ENCODE data around the gene ANLN. TPM values are rescaled to one million over a fixed set of nuclear protein-coding genes. Genes with fewer than 3 reads are reported as not detected.
A peak's percentile ranks its signal among the peaks of the same experiment; 100 is the strongest.

Gene ANLN
- total and polyA plus RNA-seq, 9 of the 15 experiments (the other 6 are each of a cell fraction or from before 2014, with no cell fraction given), result 18.1 to 66.2 (median 38.7) TPM

DNA sequence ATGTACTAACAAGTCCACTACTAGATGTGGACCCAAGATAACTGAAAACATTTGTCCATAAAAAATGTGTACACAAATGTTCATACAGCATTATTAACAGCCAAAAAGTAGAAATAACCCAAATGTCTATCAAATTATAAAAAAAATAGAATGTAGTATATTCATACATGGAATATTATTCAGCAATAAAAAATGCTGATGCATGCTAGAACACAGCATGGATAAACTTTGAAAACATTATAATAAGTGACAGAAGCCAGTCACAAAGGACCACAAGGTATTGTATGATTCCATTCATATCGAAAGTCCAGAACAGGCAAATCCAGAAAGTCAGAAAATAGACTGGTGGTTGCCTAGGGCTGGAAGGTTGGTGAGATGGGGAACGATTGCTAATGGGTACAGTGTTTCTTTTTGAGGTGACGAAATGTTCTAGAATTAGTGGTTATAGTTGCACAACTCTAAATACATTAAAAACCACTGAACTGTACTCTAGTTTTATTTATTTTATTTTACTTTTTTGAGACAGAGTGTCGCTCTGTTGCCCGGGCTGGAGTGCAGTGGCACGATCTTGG is 43.3 kb upstream of the ANLN start:
- POLR2A ChIA-PET, result no interaction called here
- intact Hi-C loops (cut with micrococcal nuclease) (no loop called here), in situ Hi-C loops (cut with MboI) (no loop called here)
- Histone ChIP-seq H3K27ac (ENCODE audit: extremely low read depth, low read depth, low read length) (no peak overlapping the region), H3K9me3 (replicated peaks; ENCODE audit: control insufficient read depth, insufficient read depth, low read depth, low read length) (no peaks in the 10 kb centered on the region), H4K20me1 (replicated peaks; ENCODE audit: control insufficient read depth, insufficient read depth, low read length) (no peaks in the 10 kb centered on the region), H3K4me3 (no peak overlapping the region), H3K9ac (ENCODE audit: insufficient read depth in 1 of 2, low read depth in 2 of 2, low read length in 2 of 2) (no peak overlapping the region), H3K36me3 (ENCODE audit: control insufficient read depth, insufficient read depth, low read length) (no peaks in the 10 kb centered on the region), H2AFZ (ENCODE audit: low read depth, low read length) (no peak overlapping the region; the same call in 1 of the 2 replicates), H3K4me2 (ENCODE audit: insufficient read depth, low read length) (no peak overlapping the region), H3K27me3 (ENCODE audit: control insufficient read depth in 2 of 2, insufficient read depth in 2 of 2, low read length in 2 of 2) (peaks cover 0 to under 1% of the 10 kb centered on the region in 2 experiments; a peak in 3 of 5 replicates), H3K79me2 (ENCODE audit: control insufficient read depth, insufficient read depth, low read length) (no peaks in the 10 kb centered on the region), H3K9me1 (ENCODE audit: control insufficient read depth, insufficient read depth, low read length) (no peaks in the 10 kb centered on the region), H3K4me1 (replicated peaks in 1 of 2; ENCODE audit: control insufficient read depth in 2 of 2, insufficient read depth in 2 of 2, low read length in 2 of 2) (no peaks in the 10 kb centered on the region)
- ATAC-seq, result no peak
- no peak for FAIRE-seq
- no peak for TF ChIP-seq HMGN3 (IDR thresholded peaks at IDR 0.05; ENCODE audit: borderline replicate concordance, extremely low read depth, insufficient read length, low read depth, low read length)
- TF ChIP-seq POLR2AphosphoS5 (IDR thresholded peaks at IDR 0.05; ENCODE audit: control insufficient read depth, insufficient read depth, low read depth, low read length), result no peak
- TF ChIP-seq ZNF316 (IDR thresholded peaks at IDR 0.05), result peak; percentile 76
- no peak for TF ChIP-seq POLR3G (IDR thresholded peaks at IDR 0.05; ENCODE audit: extremely low read depth, insufficient read length, insufficient replicate concordance)
- TF ChIP-seq C11orf30 (IDR thresholded peaks at IDR 0.05; ENCODE audit: low read depth), result peak; percentile 37; the same call in 1 of the 2 replicates
- no peak for TF ChIP-seq ZNF239 (CRISPR knock-in tag; IDR thresholded peaks at IDR 0.05)
- TF ChIP-seq ZNF174 (CRISPR knock-in tag; IDR thresholded peaks at IDR 0.05), result no peak
- TF ChIP-seq ZFP1 (CRISPR knock-in tag; IDR thresholded peaks at IDR 0.05), result no peak
- TF ChIP-seq MAFK (IDR thresholded peaks at IDR 0.05; ENCODE audit: low read length), result peak; percentile 21; the same call in 1 of the 2 replicates
- TF ChIP-seq SUPT5H (IDR thresholded peaks at IDR 0.05), result no peak
- no peak for TF ChIP-seq BRD9 (IDR thresholded peaks at IDR 0.05; ENCODE audit: low read depth, partially characterized antibody)
- no peak for TF ChIP-seq PCBP1 (IDR thresholded peaks at IDR 0.05; ENCODE audit: low read depth, low read length, poor library complexity, severe bottlenecking)
- TF ChIP-seq ZNF311 (CRISPR knock-in tag; IDR thresholded peaks at IDR 0.05), result no peak
- TF ChIP-seq CEBPB (tag; IDR thresholded peaks at IDR 0.05), result peak; percentile 58; the same call in 1 of the 2 replicates
- TF ChIP-seq MAFG (tag; conservative IDR thresholded peaks at IDR 0.05), result 0 out of 2 replicates have a peak, but pooled peaks have one; percentile 40
- DNase-seq (ENCODE audit: extremely low read depth in 1 of 4, low spot score in 3 of 4), result no peak
- no TSS peak for BruUV-seq (replicated peaks)
- WGBS (ENCODE audit: insufficient coverage, low coverage, missing lambda C conversion rate), result 14% methylated on average over 6 of the region's 6 CpGs
- CTCF ChIA-PET (ENCODE audit: low intra/inter-chr PET ratio), result no interaction called here
